IMR-90 (cell line): ENCODE data around the gene ALPK3. TPM values are rescaled to one million over a fixed set of nuclear protein-coding genes. Genes with fewer than 3 reads are reported as not detected.

ENCODE experiments used
- ATAC-seq: fragments of 200-7000 bp; cut with Tn5 transposase; 2 replicates; pipeline ENCODE4 v1.9.1; 2020; ENCODE audit warnings: low read depth, mild to moderate bottlenecking, moderate library complexity
- BruUV-seq: library from RNA; stranded (reverse); fragments of 400-500 nt; replicated peaks from 2 replicates; lab custom pipeline; 2021; lab: Mats Ljungman, UMichigan
- CTCF ChIA-PET: fragments of 300-600 bp; formaldehyde crosslinking; extraction: SDS; loops from one replicate; lab custom pipeline; 2021; ENCODE audit warnings: antibody characterized with exemption; lab: Yijun Ruan, JAX
- POLR2A ChIA-PET: fragments of 300-600 bp; sonication (Branson Sonifier 250); formaldehyde crosslinking; loops from one replicate; lab custom pipeline; 2022; ENCODE audit warnings: antibody characterized with exemption; ENCODE audit not compliant: unreplicated experiment; lab: Charles Lee
- DNase-seq: peaks from one replicate; pipeline ENCODE4 v3.0.0; 2013
- H2AFZ ChIP-seq: replicated peaks from 2 replicates; pipeline ENCODE3; 2013; ENCODE audit warnings: low read length, mild to moderate bottlenecking; ENCODE audit not compliant: poor library complexity
- H2AK5ac ChIP-seq: 2 replicates; pipeline ENCODE4 v1.6.1; 2013; ENCODE audit warnings: low read depth, low read length, inconsistent platforms
- H2AK9ac ChIP-seq: replicated peaks from 2 replicates; pipeline ENCODE3; 2013; ENCODE audit warnings: mild to moderate bottlenecking, low read depth, low read length, moderate library complexity; ENCODE audit not compliant: poor library complexity
- H2BK120ac ChIP-seq: 2 replicates; pipeline ENCODE4 v1.6.1; 2013; ENCODE audit warnings: low read depth, low read length, inconsistent platforms
- H2BK15ac ChIP-seq: 3 replicates; pipeline ENCODE4 v1.6.1; 2013; ENCODE audit warnings: low read depth, low read length, inconsistent platforms
- H2BK20ac ChIP-seq: 2 replicates; pipeline ENCODE4 v1.6.1; 2013; ENCODE audit warnings: low read depth, mild to moderate bottlenecking, inconsistent platforms, low read length, moderate library complexity
- H2BK5ac ChIP-seq: 2 replicates; pipeline ENCODE4 v1.6.1; 2013; ENCODE audit warnings: mild to moderate bottlenecking, low read depth, low read length, inconsistent platforms; ENCODE audit not compliant: poor library complexity, severe bottlenecking
- H3K14ac ChIP-seq: replicated peaks from 2 replicates; pipeline ENCODE4 v1.6.1; 2013; ENCODE audit warnings: low read depth, low read length, inconsistent platforms
- H3K18ac ChIP-seq: 2 replicates; pipeline ENCODE4 v1.6.1; 2013; ENCODE audit warnings: low read depth, low read length, control low read depth
- H3K23ac ChIP-seq: 2 replicates; pipeline ENCODE4 v1.6.1; 2013; ENCODE audit warnings: low read depth, low read length, inconsistent platforms
- H3K27ac ChIP-seq: 2 replicates; pipeline ENCODE4 v1.5.1; 2013; ENCODE audit warnings: mild to moderate bottlenecking, control low read depth, low read length; ENCODE audit not compliant: insufficient read depth
- H3K27me3 ChIP-seq: 2 replicates; pipeline ENCODE4 v1.6.1; 2013; ENCODE audit warnings: low read length; ENCODE audit not compliant: control insufficient read depth, insufficient read depth
- H3K36me3 ChIP-seq: 2 replicates; pipeline ENCODE4 v1.6.1; 2013; ENCODE audit warnings: low read length, mixed read lengths; ENCODE audit not compliant: control insufficient read depth, insufficient read depth
- H3K4ac ChIP-seq: 2 replicates; pipeline ENCODE4 v1.6.1; 2013; ENCODE audit warnings: low read depth, low read length, inconsistent platforms
- H3K4me1 ChIP-seq: 2 replicates; pipeline ENCODE4 v1.6.1; 2013; ENCODE audit warnings: low read length, mixed read lengths; ENCODE audit not compliant: control insufficient read depth, insufficient read depth
- H3K4me2 ChIP-seq: 2 replicates; pipeline ENCODE4 v1.6.1; 2013; ENCODE audit warnings: low read depth, mild to moderate bottlenecking, control low read depth, low read length, moderate library complexity
- H3K4me3 ChIP-seq: 2 replicates; pipeline ENCODE4 v1.5.1; 2013; ENCODE audit warnings: low read depth, mild to moderate bottlenecking, control low read depth, low read length, moderate library complexity; ENCODE audit not compliant: insufficient read depth
- H3K56ac ChIP-seq: 2 replicates; pipeline ENCODE4 v1.6.1; 2013; ENCODE audit warnings: low read length, inconsistent platforms; ENCODE audit not compliant: insufficient read depth; ENCODE audit errors: extremely low read depth
- H3K79me1 ChIP-seq, 2 experiments: 2 replicates each; pipeline ENCODE4 v1.6.1; 2013; ENCODE audit warnings: low read length in 2 of 2, inconsistent platforms in 1 of 2, low read depth in 1 of 2
- H3K9ac ChIP-seq: 2 replicates; pipeline ENCODE4 v1.6.1; 2013; ENCODE audit warnings: low read depth, low read length, control low read depth
- H3K9me1 ChIP-seq: 2 replicates; pipeline ENCODE4 v1.6.1; 2013; ENCODE audit warnings: low read length, inconsistent platforms; ENCODE audit not compliant: insufficient read depth
- H3K9me3 ChIP-seq: 2 replicates; pipeline ENCODE4 v1.6.1; 2013; ENCODE audit warnings: low read length; ENCODE audit not compliant: control insufficient read depth, insufficient read depth
- H4K20me1 ChIP-seq: 2 replicates; pipeline ENCODE4 v1.6.1; 2013; ENCODE audit warnings: low read length, inconsistent platforms; ENCODE audit not compliant: insufficient read depth
- H4K5ac ChIP-seq: 2 replicates; pipeline ENCODE4 v1.6.1; 2013; ENCODE audit warnings: mild to moderate bottlenecking, low read depth, low read length, control low read depth
- H4K8ac ChIP-seq, 2 experiments: 2 replicates each; pipeline ENCODE4 v1.6.1; 2013; ENCODE audit warnings: low read depth in 2 of 2, low read length in 2 of 2, control low read depth in 1 of 2, inconsistent platforms in 1 of 2
- H4K91ac ChIP-seq: 2 replicates; pipeline ENCODE4 v1.6.1; 2013; ENCODE audit warnings: low read depth, low read length, inconsistent platforms; ENCODE audit not compliant: insufficient read depth
- BHLHE40 ChIP-seq: fragments of 150-350 bp; IDR thresholded peaks from 2 replicates; pipeline ENCODE4 v1.6.1; 2016; ENCODE audit warnings: mild to moderate bottlenecking, low read depth, low read length
- FOS ChIP-seq: fragments of 150-350 bp; IDR thresholded peaks from 2 replicates; pipeline ENCODE4 v1.6.1; 2016; ENCODE audit warnings: low read depth, low read length
- MAZ ChIP-seq: IDR thresholded peaks from 2 replicates; pipeline ENCODE4 v1.6.1; 2012; ENCODE audit warnings: low read depth, mild to moderate bottlenecking, low read length, improper control_type of control experiment, moderate library complexity, borderline replicate concordance
- MXI1 ChIP-seq: IDR thresholded peaks from 2 replicates; pipeline ENCODE4 v1.6.1; 2012; ENCODE audit warnings: low read depth, mild to moderate bottlenecking, low read length, moderate library complexity, borderline replicate concordance
- NFE2L2 ChIP-seq: fragments of 150-350 bp; IDR thresholded peaks from 2 replicates; pipeline ENCODE4 v1.6.1; 2016; ENCODE audit warnings: low read depth, mild to moderate bottlenecking, low read length
- POLR2A ChIP-seq: IDR thresholded peaks from 2 replicates; pipeline ENCODE4 v1.6.1; 2012; ENCODE audit warnings: mild to moderate bottlenecking, low read depth, low read length
- RAD21 ChIP-seq: IDR thresholded peaks from 2 replicates; pipeline ENCODE4 v1.6.1; 2012; ENCODE audit warnings: low read length, improper control_type of control experiment
- RFX5 ChIP-seq: IDR thresholded peaks from 2 replicates; pipeline ENCODE4 v1.8.0; 2012; ENCODE audit warnings: low read depth, mild to moderate bottlenecking, low read length, moderate library complexity
- SMC3 ChIP-seq: fragments of 150-350 bp; IDR thresholded peaks from 2 replicates; pipeline ENCODE4 v1.6.1; 2016; ENCODE audit warnings: low read depth, mild to moderate bottlenecking, antibody characterized with exemption, low read length, moderate library complexity
- WGBS, 2 experiments: methylation state at CpG; one replicate each; pipeline versions ENCODE4 v1.1.5 to v1.1.7; 2013; ENCODE audit warnings: missing lambda C conversion rate in 2 of 2; ENCODE audit not compliant: insufficient read length in 1 of 2; ENCODE audit errors: extremely low coverage in 2 of 2; 5-methylcytosine and 5-hydroxymethylcytosine counted together
- dilution Hi-C: fragments of 300-500 bp; cut with HindIII; formaldehyde crosslinking; loops from one replicate; pipeline ENCODE4 v1.14.3; 2018; ENCODE audit warnings: low sequenced_read_pairs; ENCODE audit not compliant: unreplicated experiment
- in situ Hi-C: fragments of 300-500 bp; cut with MboI; formaldehyde crosslinking; loops from 3 replicates; pipeline ENCODE4 v1.14.3; 2019; ENCODE audit warnings: low sequenced_read_pairs, inconsistent platforms, mixed read lengths
- intact Hi-C: fragments of 100-400 bp; cut with micrococcal nuclease; formaldehyde crosslinking; loops from 2 replicates; pipeline ENCODE4 v1.10.0; 2022
- polyA plus RNA-seq, 3 experiments: library from polyadenylated mRNA; depleted of rRNA; stranded (reverse); fragments of >200 nt; gene quantifications; 2 replicates each; pipeline ENCODE4 v1.2.3, GENCODE V29; 2012; ENCODE audit warnings: low replicate concordance in 1 of 3
- total RNA-seq: library from RNA; depleted of rRNA; stranded (reverse); fragments of >200 nt; gene quantifications from 2 replicates; pipeline ENCODE4 v1.2.3, GENCODE V29; 2012
- TF ChIP-seq, protein P1 (sequence below): conservative IDR thresholded peaks from 2 replicates; pipeline ENCODE4 v1.5.1; 2012; ENCODE audit warnings: mild to moderate bottlenecking, low read depth, low read length, improper control_type of control experiment

The ALPK3 gene
- total and polyA plus RNA-seq, 2 of the 4 experiments (the other 2 are of a cell fraction), result under 0.01 to 0.26 TPM

DNA sequence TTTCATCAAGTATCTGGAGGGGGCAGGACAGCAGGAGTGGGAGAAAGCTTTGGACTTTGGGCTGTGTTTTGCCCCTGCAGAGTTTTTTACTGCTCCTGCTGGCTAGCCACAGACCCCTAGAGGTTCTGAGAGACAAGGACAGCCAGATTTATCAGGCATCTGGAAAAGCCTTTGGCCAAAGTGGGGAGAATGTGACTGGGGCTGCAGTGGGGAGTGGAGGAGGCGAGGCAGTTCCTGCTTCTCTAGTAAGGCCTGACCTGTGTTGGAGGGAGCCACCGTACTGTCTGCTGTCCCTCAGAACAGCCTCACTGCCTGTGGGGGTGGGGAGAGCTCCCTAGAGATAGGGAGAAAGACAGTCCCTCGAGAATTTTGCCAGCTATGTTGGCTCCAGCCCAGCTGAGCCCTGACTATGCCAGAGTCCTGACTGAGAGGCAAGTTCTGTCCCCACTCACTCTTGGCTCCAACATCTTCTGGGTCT is 2.2 kb downstream of the ALPK3 start (continued):
- TF ChIP-seq MAZ (no peak), SMC3 (no peak), RAD21 (no peak)

DNA sequence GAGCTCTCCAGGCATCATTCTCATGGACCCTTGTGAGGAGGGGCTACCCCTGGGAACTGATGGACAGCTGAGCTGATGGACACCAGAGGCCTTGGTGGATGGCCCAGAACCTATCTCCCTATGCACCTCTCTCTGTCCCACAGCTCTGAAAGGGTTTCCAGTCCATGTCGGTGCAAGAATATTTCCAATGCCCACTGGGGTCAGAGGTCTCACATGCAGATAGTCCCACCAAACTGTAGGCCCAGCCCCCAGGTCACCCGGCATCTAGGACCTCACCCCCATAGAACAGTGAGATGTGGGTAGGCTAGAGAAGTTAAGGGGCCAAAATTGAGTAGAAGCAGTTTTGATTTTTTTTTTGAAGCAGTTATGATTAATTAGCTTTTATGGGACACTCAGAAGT is 2.6 kb downstream of the ALPK3 start:
- Histone ChIP-seq H3K23ac (no peak overlapping the region), H3K9me1 (no peaks in the 10 kb centered on the region), H4K20me1 (no peaks in the 10 kb centered on the region), H2BK5ac (no peak overlapping the region), H3K9ac (no peak overlapping the region), H3K4me3 (no peak overlapping the region), H4K91ac (no peak overlapping the region), H2BK120ac (no peak overlapping the region), H4K5ac (no peak overlapping the region), H3K27ac (no peak overlapping the region), H2AK5ac (no peak overlapping the region), H3K18ac (no peak overlapping the region), H3K56ac (no peak overlapping the region), H4K8ac (no peak overlapping the region), H3K79me1 (no peaks in the 10 kb centered on the region), H3K4me1 (no peaks in the 10 kb centered on the region), H2AFZ (no peak overlapping the region), H3K27me3 (peaks cover 12% of the 10 kb centered on the region), H3K36me3 (no peaks in the 10 kb centered on the region), H2BK15ac (no peak overlapping the region), H2BK20ac (no peak overlapping the region), H2AK9ac (no peak overlapping the region), H3K4me2 (no peak overlapping the region), H3K4ac (no peak overlapping the region), H3K9me3 (no peaks in the 10 kb centered on the region), H3K14ac (no peak overlapping the region)
- intact Hi-C loops, result no loop called here
- no CpG with 5 or more reads among the region's 2 CpGs for WGBS, 2 experiments
- in situ Hi-C loops, result no loop called here
- ATAC-seq, result no peak
- ChIA-PET POLR2A (no interaction called here), CTCF (interaction anchor here (0.8 kb wide), 1 partner anchor 10 kb away, joined by 3 read pairs; no protein-coding TSS in a partner anchor)
- dilution Hi-C loops, result no loop called here
- DNase-seq, result no peak
- no TSS peak for BruUV-seq
- no peak for TF ChIP-seq RFX5
- TF ChIP-seq, protein P1, sequence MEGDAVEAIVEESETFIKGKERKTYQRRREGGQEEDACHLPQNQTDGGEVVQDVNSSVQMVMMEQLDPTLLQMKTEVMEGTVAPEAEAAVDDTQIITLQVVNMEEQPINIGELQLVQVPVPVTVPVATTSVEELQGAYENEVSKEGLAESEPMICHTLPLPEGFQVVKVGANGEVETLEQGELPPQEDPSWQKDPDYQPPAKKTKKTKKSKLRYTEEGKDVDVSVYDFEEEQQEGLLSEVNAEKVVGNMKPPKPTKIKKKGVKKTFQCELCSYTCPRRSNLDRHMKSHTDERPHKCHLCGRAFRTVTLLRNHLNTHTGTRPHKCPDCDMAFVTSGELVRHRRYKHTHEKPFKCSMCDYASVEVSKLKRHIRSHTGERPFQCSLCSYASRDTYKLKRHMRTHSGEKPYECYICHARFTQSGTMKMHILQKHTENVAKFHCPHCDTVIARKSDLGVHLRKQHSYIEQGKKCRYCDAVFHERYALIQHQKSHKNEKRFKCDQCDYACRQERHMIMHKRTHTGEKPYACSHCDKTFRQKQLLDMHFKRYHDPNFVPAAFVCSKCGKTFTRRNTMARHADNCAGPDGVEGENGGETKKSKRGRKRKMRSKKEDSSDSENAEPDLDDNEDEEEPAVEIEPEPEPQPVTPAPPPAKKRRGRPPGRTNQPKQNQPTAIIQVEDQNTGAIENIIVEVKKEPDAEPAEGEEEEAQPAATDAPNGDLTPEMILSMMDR, result no peak
- TF ChIP-seq POLR2A, result no peak
- no peak for TF ChIP-seq BHLHE40
- TF ChIP-seq MXI1, result no peak
- no peak for TF ChIP-seq NFE2L2
- TF ChIP-seq FOS, result no peak
